Small intestine (tissue), 7 donors: ENCODE results near the gene PIAS1. TPM values are rescaled to one million over a fixed set of nuclear protein-coding genes. Genes with fewer than 3 reads are reported as not detected.
"Not testable (repeated sequence)": the region's sequence is repeated elsewhere in the genome, so short reads cannot be mapped to it uniquely, and the experiment has no call there.

Experiments
- DNase-seq, 2 donors: peaks; one replicate each; pipeline versions ENCODE4 v3.0.0 to v3.0.0-alpha.2; 2013
- FAIRE-seq: peaks from 2 replicates; lab custom pipeline; 2012; peaks lifted over from hg19 to GRCh38; lab: Jason Lieb, UNC
- H3K27ac ChIP-seq, 3 donors: one replicate each; pipeline ENCODE4 v1.5.1; 2013; ENCODE audit warnings: low read length in 2 of 3, mild to moderate bottlenecking in 2 of 3, control low read depth in 1 of 3, inconsistent platforms in 1 of 3, low read depth in 1 of 3, moderate library complexity in 1 of 3
- H3K27me3 ChIP-seq, 3 donors: one replicate each; pipeline ENCODE4 v1.6.1; 2013; ENCODE audit warnings: low read length in 3 of 3, inconsistent platforms in 1 of 3; ENCODE audit not compliant: control insufficient read depth in 3 of 3, insufficient read depth in 3 of 3
- H3K36me3 ChIP-seq, 3 donors: one replicate each; pipeline ENCODE4 v1.6.1; 2013; ENCODE audit warnings: low read length in 3 of 3, inconsistent platforms in 1 of 3, low read depth in 1 of 3, mild to moderate bottlenecking in 1 of 3, moderate library complexity in 1 of 3; ENCODE audit not compliant: control insufficient read depth in 3 of 3, insufficient read depth in 2 of 3
- H3K4me1 ChIP-seq, 3 donors: one replicate each; pipeline ENCODE4 v1.6.1; 2013; ENCODE audit warnings: low read length in 2 of 3, inconsistent platforms in 1 of 3, low read depth in 1 of 3, mild to moderate bottlenecking in 1 of 3, moderate library complexity in 1 of 3; ENCODE audit not compliant: control insufficient read depth in 3 of 3, insufficient read depth in 2 of 3
- H3K4me3 ChIP-seq, 3 donors: one replicate each; pipeline ENCODE4 v1.5.1; 2013; ENCODE audit warnings: low read length in 3 of 3, control low read depth in 1 of 3, inconsistent platforms in 1 of 3, low read depth in 1 of 3, mild to moderate bottlenecking in 1 of 3, moderate library complexity in 1 of 3
- H3K9me3 ChIP-seq, 2 donors: one replicate each; pipeline ENCODE4 v1.6.1; 2013; ENCODE audit warnings: low read depth in 1 of 2, low read length in 1 of 2; ENCODE audit not compliant: control insufficient read depth in 2 of 2, insufficient read depth in 1 of 2
- WGBS, 3 donors: extraction: QIAGEN DNeasy Blood & Tissue Kit; methylation state at CpG; one replicate each; pipeline ENCODE4 v1.1.7; 2013; 5-methylcytosine and 5-hydroxymethylcytosine counted together
- polyA plus RNA-seq, 4 donors: library from polyadenylated mRNA; stranded (reverse) in 3 of 4; unstranded in 1 of 4; fragments of 200-250 nt in 3 of 4; fragments of 120-200 nt in 1 of 4; gene quantifications; one replicate each; pipeline versions ENCODE4 v1.2.1 to v1.2.3, GENCODE V29; 2013
- donor health status: healthy with polysubstance abuse.
- donor health status: control.
- donor health status: control.
- donor health status: Bipolar disorder and iron deficiency.
- donor health status: healthy.

The PIAS1 gene
- polyA plus RNA-seq, 4 donors: 9.0 to 48.0 (median 20.0) TPM

- Histone ChIP-seq H3K27ac (no peak overlapping the region), H3K4me3 (no peak overlapping the region), H3K36me3 (peaks cover 0 to 12% (median 0%) of the 10 kb centered on the region in 3 donors), H3K4me1 (peaks cover 0 to 15% (median 12%) of the 10 kb centered on the region in 3 donors), H3K27me3 (no peaks in the 10 kb centered on the region), H3K9me3 (peaks cover 0 to 3% of the 10 kb centered on the region in 2 donors)
- WGBS, 3 donors: 62 to 65% (median 63%) methylated on average over 3 of the region's 3 CpGs
- FAIRE-seq (no peak), DNase-seq (no peak)
Observed at GRCh38 chr15:68224546-68225250, 170.6 kb downstream of the PIAS1 start.

GRCh38 chr15:68225442-68225841, 171.3 kb downstream of the PIAS1 start:
- WGBS, 3 donors: 95 to 98% (median 97%) methylated on average over 4 of the region's 4 CpGs

GRCh38 chr15:68227643-68228142, 173.6 kb downstream of the PIAS1 start:
- WGBS, 3 donors: 44 to 73% (median 69%) methylated on average over 9 of the region's 9 CpGs
- DNase-seq (no peak), FAIRE-seq (no peak)
- peaks cover 0 to 36% (median 12%) of the 10 kb centered on the region in 3 donors for H3K4me1 ChIP-seq
- H3K36me3 ChIP-seq: peaks cover 0 to 9% (median 0%) of the 10 kb centered on the region in 3 donors
- no peak overlapping the region for H3K27ac ChIP-seq
- peaks cover 0 to 3% of the 10 kb centered on the region in 2 donors for H3K9me3 ChIP-seq
- H3K27me3 ChIP-seq: no peaks in the 10 kb centered on the region
- H3K4me3 ChIP-seq: peak overlapping the region in 1 of 3 donors; percentile 71

More at GRCh38 chr15:68225442-68225841, 171.3 kb downstream of the PIAS1 start:
- not testable (repeated sequence) for DNase-seq, H3K27ac ChIP-seq, H3K4me3 ChIP-seq, FAIRE-seq, H3K27me3 ChIP-seq, H3K9me3 ChIP-seq
- peaks cover 0 to 11% (median 0%) of the 10 kb centered on the region in 3 donors for H3K36me3 ChIP-seq
- peaks cover 0 to 21% (median 12%) of the 10 kb centered on the region in 3 donors for H3K4me1 ChIP-seq

- Histone ChIP-seq H3K27ac (peak overlapping the region in 1 of 3 donors; percentile 89), H3K9me3 (peaks cover 0 to 3% of the 10 kb centered on the region in 2 donors), H3K4me3 (peak overlapping the region; percentile 9 to 82 (median 71)), H3K36me3 (peaks cover 0 to 9% (median 0%) of the 10 kb centered on the region in 3 donors), H3K4me1 (peaks cover 0 to 36% (median 12%) of the 10 kb centered on the region in 3 donors), H3K27me3 (no peaks in the 10 kb centered on the region)
- DNase-seq (peak; percentile 27 to 54), FAIRE-seq (no peak)
- 13 to 34% (median 21%) methylated on average over 25 of the region's 25 CpGs for whole genome bisulfite sequencing, 3 donors
Observed at GRCh38 chr15:68228143-68228970, 174.2 kb downstream of the PIAS1 start.

- Histone ChIP-seq H3K9me3 (peaks cover 0 to 3% of the 10 kb centered on the region in 2 donors), H3K27me3 (no peaks in the 10 kb centered on the region), H3K4me1 (peaks cover 0 to 42% (median 15%) of the 10 kb centered on the region in 3 donors), H3K4me3 (peak overlapping the region; percentile 71 to 85 (median 82)), H3K27ac (peak overlapping the region in 2 of 3 donors; percentile 36 to 89), H3K36me3 (peaks cover 0 to 6% (median 0%) of the 10 kb centered on the region in 3 donors)
- WGBS, 3 donors: 1% methylated on average over 18 to 39 of the region's 39 CpGs
- FAIRE-seq: no peak
- DNase-seq: no peak
Observed at GRCh38 chr15:68228971-68229385, 174.9 kb downstream of the PIAS1 start.

GRCh38 chr15:68229386-68230156, 175.5 kb downstream of the PIAS1 start, which contains the start of gene CLN6:
Gene CLN6 (minus strand): TSS chr15:68229728. CDS start chr15:68229584, 144 bp downstream.
- H3K4me1 ChIP-seq: peaks cover 0 to 48% (median 15%) of the 10 kb centered on the region in 3 donors
- DNase-seq: peak; percentile 83 to 95
- FAIRE-seq: no peak
- peaks cover 0 to 6% (median 0%) of the 10 kb centered on the region in 3 donors for H3K36me3 ChIP-seq
- peak within 1 kb of the TSS; percentile 71 to 85 (median 82) for H3K4me3 ChIP-seq
- H3K27ac ChIP-seq: peak within 1 kb of the TSS; percentile 47 to 89 (median 69)
- H3K9me3 ChIP-seq: peaks cover 0 to 3% of the 10 kb centered on the region in 2 donors
- no peaks in the 10 kb centered on the region for H3K27me3 ChIP-seq
- 1 to 2% (median 1%) methylated on average over 39 to 82 of the region's 82 CpGs for WGBS, 3 donors

- Histone ChIP-seq H3K36me3 (peaks cover 0 to 6% (median 0%) of the 10 kb centered on the region in 3 donors), H3K27ac (peak overlapping the region in 2 of 3 donors; percentile 69 to 79), H3K4me1 (peaks cover 0 to 48% (median 15%) of the 10 kb centered on the region in 3 donors), H3K4me3 (peak overlapping the region; percentile 43 to 82 (median 68)), H3K27me3 (no peaks in the 10 kb centered on the region), H3K9me3 (no peaks in the 10 kb centered on the region)
- WGBS, 3 donors: 46 to 52% (median 50%) methylated on average over 20 of the region's 20 CpGs
- DNase-seq (peak in 1 of 2 donors; percentile 45), FAIRE-seq (no peak)
Observed at GRCh38 chr15:68230157-68231100, 176.3 kb downstream of the PIAS1 start.
